ENCODE data around the gene PROM1. TPM values are rescaled to one million over a fixed set of nuclear protein-coding genes. Genes with fewer than 3 reads are reported as not detected.

PROM1 gene
- total RNA-seq, 1 experiment from 2014 or later, result 17.7 TPM

- RAD21 ChIA-PET (ENCODE audit: low non-redundant PET in 1 of 2, low total read pairs in 2 of 2, uncharacterized antibody in 2 of 2, unreplicated experiment in 2 of 2), result no interaction called here
Measured at GRCh38 chr4:15928883-15929282, 154.9 kb downstream of the PROM1 start.

More at GRCh38 chr4:15928883-15929282, 154.9 kb downstream of the PROM1 start:
- no peaks in the 10 kb centered on the region for H3K9me2 ChIP-seq (ENCODE audit: insufficient read depth)
- CTCF ChIA-PET, result no interaction called here
- no peak overlapping the region for H3K4me2 ChIP-seq (ENCODE audit: low read length)
- no peaks in the 10 kb centered on the region for H3K4me1 ChIP-seq (ENCODE audit: control insufficient read depth in 1 of 2, insufficient read depth in 2 of 2, low read length in 2 of 2)
- no peak for ATAC-seq
- no peaks in the 10 kb centered on the region for H4K20me1 ChIP-seq (ENCODE audit: insufficient read depth)
- intact Hi-C loops (cut with micrococcal nuclease), result no loop called here
- POLR2A ChIA-PET, result no interaction called here
- no peak overlapping the region for H2AFZ ChIP-seq (ENCODE audit: low read depth, low read length, poor library complexity, severe bottlenecking)
- no peaks in the 10 kb centered on the region for H3K79me2 ChIP-seq (ENCODE audit: insufficient read depth, low read length)
- no peaks in the 10 kb centered on the region for H3K36me3 ChIP-seq (ENCODE audit: control insufficient read depth in 1 of 2, insufficient read depth in 2 of 2, low read length in 2 of 2)
- H3K27ac ChIP-seq (ENCODE audit: low read depth, low read length), result no peak overlapping the region
- no peaks in the 10 kb centered on the region for H3K27me3 ChIP-seq (ENCODE audit: insufficient read depth, low read length)
- no peak for DNase-seq (ENCODE audit: low read depth, low spot score)
- no peak overlapping the region for H3K4me3 ChIP-seq (replicated peaks in 1 of 2; ENCODE audit: low read depth in 1 of 2, low read length in 2 of 2)
- TF ChIP-seq, protein P1, sequence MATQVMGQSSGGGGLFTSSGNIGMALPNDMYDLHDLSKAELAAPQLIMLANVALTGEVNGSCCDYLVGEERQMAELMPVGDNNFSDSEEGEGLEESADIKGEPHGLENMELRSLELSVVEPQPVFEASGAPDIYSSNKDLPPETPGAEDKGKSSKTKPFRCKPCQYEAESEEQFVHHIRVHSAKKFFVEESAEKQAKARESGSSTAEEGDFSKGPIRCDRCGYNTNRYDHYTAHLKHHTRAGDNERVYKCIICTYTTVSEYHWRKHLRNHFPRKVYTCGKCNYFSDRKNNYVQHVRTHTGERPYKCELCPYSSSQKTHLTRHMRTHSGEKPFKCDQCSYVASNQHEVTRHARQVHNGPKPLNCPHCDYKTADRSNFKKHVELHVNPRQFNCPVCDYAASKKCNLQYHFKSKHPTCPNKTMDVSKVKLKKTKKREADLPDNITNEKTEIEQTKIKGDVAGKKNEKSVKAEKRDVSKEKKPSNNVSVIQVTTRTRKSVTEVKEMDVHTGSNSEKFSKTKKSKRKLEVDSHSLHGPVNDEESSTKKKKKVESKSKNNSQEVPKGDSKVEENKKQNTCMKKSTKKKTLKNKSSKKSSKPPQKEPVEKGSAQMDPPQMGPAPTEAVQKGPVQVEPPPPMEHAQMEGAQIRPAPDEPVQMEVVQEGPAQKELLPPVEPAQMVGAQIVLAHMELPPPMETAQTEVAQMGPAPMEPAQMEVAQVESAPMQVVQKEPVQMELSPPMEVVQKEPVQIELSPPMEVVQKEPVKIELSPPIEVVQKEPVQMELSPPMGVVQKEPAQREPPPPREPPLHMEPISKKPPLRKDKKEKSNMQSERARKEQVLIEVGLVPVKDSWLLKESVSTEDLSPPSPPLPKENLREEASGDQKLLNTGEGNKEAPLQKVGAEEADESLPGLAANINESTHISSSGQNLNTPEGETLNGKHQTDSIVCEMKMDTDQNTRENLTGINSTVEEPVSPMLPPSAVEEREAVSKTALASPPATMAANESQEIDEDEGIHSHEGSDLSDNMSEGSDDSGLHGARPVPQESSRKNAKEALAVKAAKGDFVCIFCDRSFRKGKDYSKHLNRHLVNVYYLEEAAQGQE (IDR thresholded peaks at IDR 0.05; ENCODE audit: low read depth), result no peak
- no peak for TF ChIP-seq POLR2A (IDR thresholded peaks at IDR 0.05; ENCODE audit: borderline replicate concordance, extremely low read depth, insufficient read depth, insufficient read length)
- TF ChIP-seq SIN3A (IDR thresholded peaks at IDR 0.05; ENCODE audit: low read depth), result no peak
- no peak for TF ChIP-seq TCF7L2 (IDR thresholded peaks at IDR 0.05; ENCODE audit: borderline replicate concordance, extremely low read depth, insufficient read depth, insufficient read length)
- TF ChIP-seq RAD21 (IDR thresholded peaks at IDR 0.05; ENCODE audit: low read depth), result no peak
- TF ChIP-seq, protein P2, sequence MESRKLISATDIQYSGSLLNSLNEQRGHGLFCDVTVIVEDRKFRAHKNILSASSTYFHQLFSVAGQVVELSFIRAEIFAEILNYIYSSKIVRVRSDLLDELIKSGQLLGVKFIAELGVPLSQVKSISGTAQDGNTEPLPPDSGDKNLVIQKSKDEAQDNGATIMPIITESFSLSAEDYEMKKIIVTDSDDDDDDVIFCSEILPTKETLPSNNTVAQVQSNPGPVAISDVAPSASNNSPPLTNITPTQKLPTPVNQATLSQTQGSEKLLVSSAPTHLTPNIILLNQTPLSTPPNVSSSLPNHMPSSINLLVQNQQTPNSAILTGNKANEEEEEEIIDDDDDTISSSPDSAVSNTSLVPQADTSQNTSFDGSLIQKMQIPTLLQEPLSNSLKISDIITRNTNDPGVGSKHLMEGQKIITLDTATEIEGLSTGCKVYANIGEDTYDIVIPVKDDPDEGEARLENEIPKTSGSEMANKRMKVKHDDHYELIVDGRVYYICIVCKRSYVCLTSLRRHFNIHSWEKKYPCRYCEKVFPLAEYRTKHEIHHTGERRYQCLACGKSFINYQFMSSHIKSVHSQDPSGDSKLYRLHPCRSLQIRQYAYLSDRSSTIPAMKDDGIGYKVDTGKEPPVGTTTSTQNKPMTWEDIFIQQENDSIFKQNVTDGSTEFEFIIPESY (IDR thresholded peaks at IDR 0.05; ENCODE audit: extremely low read depth, insufficient replicate concordance, low read length), result no peak
- TF ChIP-seq FOSL1 (IDR thresholded peaks at IDR 0.05; ENCODE audit: low read depth), result no peak
- no peak for TF ChIP-seq ZFX (IDR thresholded peaks at IDR 0.05)
- TF ChIP-seq SP1 (IDR thresholded peaks at IDR 0.05; ENCODE audit: low read depth), result no peak
- TF ChIP-seq CEBPB (IDR thresholded peaks at IDR 0.05; ENCODE audit: low read depth), result no peak
- no peak for TF ChIP-seq MAX (IDR thresholded peaks at IDR 0.05)
- no peak for TF ChIP-seq ATF3 (IDR thresholded peaks at IDR 0.05)
- no peak for TF ChIP-seq POLR2AphosphoS5 (IDR thresholded peaks at IDR 0.05; ENCODE audit: low read depth, low read length)
- TF ChIP-seq ELF1 (IDR thresholded peaks at IDR 0.05; ENCODE audit: borderline replicate concordance, low read depth), result no peak
- no TSS peak for BruUV-seq (replicated peaks)
- no peak overlapping the region for H3K9ac ChIP-seq (ENCODE audit: low read length)
- H3K9me3 ChIP-seq (ENCODE audit: control insufficient read depth in 1 of 2, insufficient read depth in 1 of 2, low read depth in 1 of 2, low read length in 2 of 2), result no peaks in the 10 kb centered on the region

Data from HCT116 (cell line).